Brain pericyte (primary cell): Measurements from ENCODE around the gene GLRB.
"Not testable (repeated sequence)": the region's sequence is repeated elsewhere in the genome, so short reads cannot be mapped to it uniquely, and the experiment has no call there.

Experiments
- DNase-seq: peaks from one replicate; pipeline ENCODE4 v3.0.0-alpha.2; 2012; ENCODE audit warnings: low read depth, low spot score

The GLRB gene

GRCh38 chr4:157128395-157128794, 52.4 kb downstream of the GLRB start:
- no peak for DNase-seq

- DNase-seq = no peak
Measured at GRCh38 chr4:157141976-157142375, 66.0 kb downstream of the GLRB start.

- no peak for DNase-seq
Measured at GRCh38 chr4:157143369-157143768, 67.4 kb downstream of the GLRB start.

GRCh38 chr4:157151711-157152110, 75.8 kb downstream of the GLRB start:
- no peak for DNase-seq

GRCh38 chr4:157165935-157166610, 90.1 kb downstream of the GLRB start:
- no peak for DNase-seq

- no peak for DNase-seq
Measured at GRCh38 chr4:157170321-157170720, 94.4 kb downstream of the GLRB start.

GRCh38 chr4:157172011-157172410, 96.1 kb downstream of the GLRB start:
- no peak for DNase-seq

GRCh38 chr4:157180268-157180667, 104.3 kb downstream of the GLRB start:
- DNase-seq = not testable (repeated sequence)

- no peak for DNase-seq
Measured at GRCh38 chr4:157184300-157184699, 108.3 kb downstream of the GLRB start.

- DNase-seq = no peak
Measured at GRCh38 chr4:157185363-157185762, 109.4 kb downstream of the GLRB start.

GRCh38 chr4:157195374-157195773, 119.4 kb downstream of the GLRB start:
- no peak for DNase-seq

GRCh38 chr4:157196046-157196445, 120.1 kb downstream of the GLRB start:
- DNase-seq = no peak

- DNase-seq = no peak
Measured at GRCh38 chr4:157204634-157205244, 128.8 kb downstream of the GLRB start.

GRCh38 chr4:157217708-157218107, 141.8 kb downstream of the GLRB start:
- no peak for DNase-seq

- DNase-seq = no peak
Measured at GRCh38 chr4:157219711-157220370, 143.9 kb downstream of the GLRB start.

GRCh38 chr4:157220371-157220881, 144.5 kb downstream of the GLRB start, which contains the start of gene GRIA2:
Gene GRIA2, plus strand, starts transcription at chr4:157220728. Its CDS starts 315 bp downstream, at chr4:157221043.
- DNase-seq = no peak

- DNase-seq = no peak
Measured at GRCh38 chr4:157221426-157221894, 145.5 kb downstream of the GLRB start.
